Prostate gland (tissue), 2 donors: Measurements from ENCODE around the gene LRFN4. TPM values are rescaled to one million over a fixed set of nuclear protein-coding genes. Genes with fewer than 3 reads are reported as not detected.

Experiments used
- DNase-seq: peaks from one replicate; pipeline ENCODE4 v3.0.0-alpha.2; 2019; ENCODE audit warnings: low spot score
- H3K27ac ChIP-seq, 2 donors: fragments of 200-600 bp; sonication (generic); 2 replicates each; pipeline ENCODE4 v1.5.1; 2017 to 2019
- H3K27me3 ChIP-seq: fragments of 200-600 bp; sonication (generic); replicated peaks from 2 replicates; pipeline ENCODE4 v1.5.1; 2019; ENCODE audit not compliant: insufficient read depth
- H3K36me3 ChIP-seq, 2 donors: fragments of 200-600 bp; sonication (generic); 1 replicate in 1 of 2; 2 replicates in 1 of 2; pipeline versions ENCODE4 v1.5.1 to v1.8.1; 2017 to 2019
- H3K4me1 ChIP-seq: fragments of 200-600 bp; sonication (generic); replicated peaks from 2 replicates; pipeline ENCODE4 v1.5.1; 2019
- H3K4me3 ChIP-seq, 2 donors: fragments of 200-600 bp; sonication (generic); 2 replicates each; pipeline ENCODE4 v1.5.1; 2017 to 2019
- H3K9me3 ChIP-seq: fragments of 200-600 bp; sonication (generic); 2 replicates; pipeline ENCODE4 v1.5.1; 2017
- POLR2A ChIP-seq: fragments of 450-650 bp; IDR thresholded peaks from one replicate; pipeline ENCODE4 v1.6.1; 2016; ENCODE audit warnings: antibody characterized with exemption, mild to moderate bottlenecking
- POLR2AphosphoS5 ChIP-seq: sonication (generic); formaldehyde crosslinking; IDR thresholded peaks from one replicate; pipeline ENCODE4 v1.6.1; 2017; ENCODE audit warnings: antibody characterized with exemption
- WGBS: methylation state at CpG from one replicate; pipeline ENCODE4 v1.1.5; 2018; 5-methylcytosine and 5-hydroxymethylcytosine counted together
- intact Hi-C: fragments of 100-400 bp; cut with DNase I; formaldehyde crosslinking; loops from one replicate; pipeline ENCODE4 v1.14.2; 2022
- total RNA-seq, 2 donors: library from RNA; depleted of rRNA; stranded (reverse); fragments of >200 nt; gene quantifications; one replicate each; pipeline ENCODE4 v1.1.0, GENCODE V29; 2016
- TF ChIP-seq, protein P1 (sequence below), 4 experiments: fragments of 200-600 bp in 2 of 4; fragments of 450-650 bp in 2 of 4; sonication (generic) in 2 of 4; IDR thresholded peaks; 1 replicate in 3 of 4; 2 replicates in 1 of 4; pipeline ENCODE4 v1.5.1; 2016 to 2019; ENCODE audit warnings: antibody characterized with exemption in 4 of 4, mild to moderate bottlenecking in 2 of 4, moderate library complexity in 2 of 4

LRFN4 gene
- total RNA-seq, 2 donors from 2014 or later, result 6.6 to 17.3 TPM

DNA sequence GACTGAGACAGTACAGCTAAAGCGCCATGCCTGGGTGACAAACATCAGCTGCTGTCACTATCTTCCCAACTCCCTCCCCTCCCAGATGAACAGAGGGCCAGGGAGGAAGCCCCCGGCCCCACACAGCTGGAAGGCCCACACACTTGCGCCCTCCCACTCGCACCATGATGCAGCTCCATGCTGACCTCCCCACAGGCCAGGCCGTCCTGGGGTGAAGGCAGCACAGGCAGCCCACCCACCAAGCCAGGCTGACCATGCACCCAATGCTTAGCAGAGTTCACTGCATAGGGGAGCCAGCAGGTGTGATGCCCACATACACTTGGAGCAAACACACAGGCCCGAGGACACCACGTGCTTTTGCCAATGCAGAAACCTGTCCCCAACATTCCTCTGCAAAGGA lies 22.1 kb downstream of the LRFN4 start:
- intact Hi-C loops, result no loop called here
- H3K9me3 ChIP-seq, result no peaks in the 10 kb centered on the region
- DNase-seq, result no peak
- H3K36me3 ChIP-seq, result no peaks in the 10 kb centered on the region
- no peak overlapping the region for H3K27ac ChIP-seq
- 67% methylated on average over 7 of the region's 7 CpGs for WGBS
- TF ChIP-seq POLR2A, result no peak
- TF ChIP-seq, protein P1, sequence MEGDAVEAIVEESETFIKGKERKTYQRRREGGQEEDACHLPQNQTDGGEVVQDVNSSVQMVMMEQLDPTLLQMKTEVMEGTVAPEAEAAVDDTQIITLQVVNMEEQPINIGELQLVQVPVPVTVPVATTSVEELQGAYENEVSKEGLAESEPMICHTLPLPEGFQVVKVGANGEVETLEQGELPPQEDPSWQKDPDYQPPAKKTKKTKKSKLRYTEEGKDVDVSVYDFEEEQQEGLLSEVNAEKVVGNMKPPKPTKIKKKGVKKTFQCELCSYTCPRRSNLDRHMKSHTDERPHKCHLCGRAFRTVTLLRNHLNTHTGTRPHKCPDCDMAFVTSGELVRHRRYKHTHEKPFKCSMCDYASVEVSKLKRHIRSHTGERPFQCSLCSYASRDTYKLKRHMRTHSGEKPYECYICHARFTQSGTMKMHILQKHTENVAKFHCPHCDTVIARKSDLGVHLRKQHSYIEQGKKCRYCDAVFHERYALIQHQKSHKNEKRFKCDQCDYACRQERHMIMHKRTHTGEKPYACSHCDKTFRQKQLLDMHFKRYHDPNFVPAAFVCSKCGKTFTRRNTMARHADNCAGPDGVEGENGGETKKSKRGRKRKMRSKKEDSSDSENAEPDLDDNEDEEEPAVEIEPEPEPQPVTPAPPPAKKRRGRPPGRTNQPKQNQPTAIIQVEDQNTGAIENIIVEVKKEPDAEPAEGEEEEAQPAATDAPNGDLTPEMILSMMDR (IDR thresholded peaks at IDR 0.05), result no peak
- TF ChIP-seq POLR2AphosphoS5, result no peak
- H3K27me3 ChIP-seq, result no peaks in the 10 kb centered on the region
- H3K4me3 ChIP-seq, result no peak overlapping the region
- H3K4me1 ChIP-seq, result peaks cover 41% of the 10 kb centered on the region

DNA sequence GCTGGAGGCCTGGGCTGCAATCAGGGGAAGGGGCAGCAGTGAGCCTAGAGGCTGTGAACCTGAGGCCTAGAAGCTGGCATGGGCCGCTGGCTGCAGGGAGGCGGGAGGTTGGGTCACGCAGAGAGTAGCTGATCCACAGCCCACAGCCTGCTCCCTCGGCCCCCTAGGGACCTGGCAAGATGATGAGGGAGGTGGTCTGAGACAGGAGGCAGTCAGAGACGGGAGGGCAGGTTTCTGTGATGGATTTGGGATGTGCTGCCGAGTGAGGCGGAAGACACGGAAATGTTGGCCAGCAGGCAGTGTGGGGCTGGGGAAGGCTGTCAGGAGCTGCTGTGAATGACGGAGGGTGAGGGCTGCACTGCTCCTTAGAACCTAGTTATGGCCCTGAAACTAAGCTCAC lies 22.7 kb downstream of the LRFN4 start:
- no peak overlapping the region for H3K4me3 ChIP-seq
- H3K4me1 ChIP-seq, result peaks cover 41% of the 10 kb centered on the region
- H3K36me3 ChIP-seq, result no peaks in the 10 kb centered on the region
- H3K27ac ChIP-seq, result no peak overlapping the region
- no peaks in the 10 kb centered on the region for H3K27me3 ChIP-seq
- no peaks in the 10 kb centered on the region for H3K9me3 ChIP-seq
- intact Hi-C loops, result no loop called here
- WGBS, result 94% methylated on average over 9 of the region's 9 CpGs
- TF ChIP-seq, protein P1 (IDR thresholded peaks at IDR 0.05), result no peak
- TF ChIP-seq POLR2AphosphoS5 (no peak), POLR2A (no peak)
- DNase-seq, result no peak

DNA sequence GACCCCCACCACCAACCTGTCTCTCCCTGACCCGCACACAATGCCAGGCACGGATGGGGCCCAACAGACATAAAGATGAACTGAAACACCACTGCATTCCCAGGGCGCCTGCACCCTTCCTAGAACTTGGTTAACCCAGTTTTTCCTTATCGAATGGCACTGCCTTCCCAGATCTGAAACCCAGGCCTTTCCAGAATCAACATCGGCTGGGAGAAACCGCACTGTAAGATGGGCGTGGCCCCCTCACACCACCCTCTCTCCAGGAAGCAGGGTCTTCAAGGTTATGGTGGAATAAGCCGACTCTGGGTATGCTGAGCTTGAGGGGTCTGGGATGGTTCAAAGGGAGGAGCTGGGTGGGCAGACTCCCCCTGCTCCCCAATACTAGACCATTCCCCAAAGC lies 23.1 kb downstream of the LRFN4 start:
- Histone ChIP-seq H3K27me3 (no peaks in the 10 kb centered on the region), H3K36me3 (no peaks in the 10 kb centered on the region), H3K4me3 (no peak overlapping the region), H3K9me3 (no peaks in the 10 kb centered on the region), H3K4me1 (peaks cover 41% of the 10 kb centered on the region), H3K27ac (no peak overlapping the region)
- no peak for TF ChIP-seq POLR2AphosphoS5
- TF ChIP-seq POLR2A, result no peak
- TF ChIP-seq, protein P1 (IDR thresholded peaks at IDR 0.05), result no peak
- WGBS, result 81% methylated on average over 8 of the region's 8 CpGs
- DNase-seq, result no peak
- intact Hi-C loops, result loop anchor here (5.0 kb wide), 1 partner anchor 38 kb away; the partner anchor contains the start of gene RCE1

DNA sequence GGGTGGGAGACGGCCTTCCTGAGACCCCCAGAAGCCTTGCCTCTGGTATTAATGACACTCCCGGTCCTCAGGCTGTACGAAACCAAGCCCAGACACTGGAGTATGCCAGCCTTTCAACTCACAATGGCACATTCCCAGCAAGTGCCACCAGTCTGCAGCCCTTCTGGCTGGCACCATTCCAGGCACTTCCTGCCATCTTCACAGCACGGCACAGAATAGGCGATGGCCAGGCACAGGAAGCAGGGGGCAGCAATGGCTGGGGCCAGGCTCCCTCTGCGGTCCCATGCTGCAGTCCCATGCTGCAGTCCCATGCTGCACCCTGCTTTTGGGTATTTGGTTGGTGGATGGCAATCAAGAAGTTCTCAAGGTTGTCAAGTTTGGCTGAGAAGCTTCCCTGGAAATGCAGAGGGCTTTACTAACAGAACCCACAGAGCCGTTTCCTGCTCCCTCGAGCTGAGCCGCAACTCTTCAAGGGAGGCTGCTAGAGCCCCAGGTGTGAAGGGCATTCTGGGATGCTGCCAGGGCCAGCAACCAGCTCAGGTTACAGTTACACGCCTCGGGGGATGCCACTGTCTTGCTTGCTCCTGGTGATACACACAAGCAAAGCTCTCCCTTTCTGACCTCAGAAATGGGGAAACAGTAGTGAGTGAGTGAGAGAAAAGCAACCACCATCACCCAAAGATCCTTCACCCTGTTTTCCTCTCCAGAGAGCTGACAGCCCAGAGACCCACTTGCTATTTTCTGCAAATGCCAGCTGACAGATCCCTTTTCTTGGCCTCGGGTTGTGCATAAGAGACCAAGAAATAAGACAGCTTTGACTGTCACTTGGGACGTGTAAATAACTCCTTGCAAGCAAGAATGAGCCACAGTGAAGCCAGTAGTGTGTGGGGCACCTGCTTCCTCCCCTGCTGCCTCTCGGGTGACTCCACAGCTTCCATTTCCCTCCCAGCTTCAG lies 23.9 kb downstream of the LRFN4 start:
- Histone ChIP-seq H3K27ac (peak overlapping the region in 1 of 2 donors; percentile 6), H3K27me3 (no peaks in the 10 kb centered on the region), H3K36me3 (no peaks in the 10 kb centered on the region), H3K4me1 (peaks cover 41% of the 10 kb centered on the region), H3K9me3 (no peaks in the 10 kb centered on the region), H3K4me3 (no peak overlapping the region)
- peak; percentile 58 for DNase-seq
- intact Hi-C loops, result loop anchor here (5.0 kb wide), 1 partner anchor 38 kb away; the partner anchor contains the start of gene RCE1
- WGBS, result 62% methylated on average over 14 of the region's 14 CpGs
- TF ChIP-seq, protein P1 (IDR thresholded peaks at IDR 0.05), result peak in 1 of 4 experiments; percentile 6
- TF ChIP-seq POLR2A (no peak), POLR2AphosphoS5 (peak; percentile 26)
